Spinal cord (tissue), 10 donors: ENCODE results near the gene GDI1. TPM values are rescaled to one million over a fixed set of nuclear protein-coding genes. Genes with fewer than 3 reads are reported as not detected.
"Not testable (repeated sequence)": the region's sequence is repeated elsewhere in the genome, so short reads cannot be mapped to it uniquely, and the experiment has no call there.

Experiments
- DNase-seq, 6 donors: peaks; one replicate each; pipeline versions ENCODE4 v3.0.0 to v3.0.0-alpha.2; 2013 to 2015; ENCODE audit warnings: low spot score in 6 of 6, low read depth in 4 of 6
- H3K27ac ChIP-seq: one replicate; pipeline ENCODE4 v1.5.1; 2013; ENCODE audit warnings: low read depth, low read length, control low read depth
- H3K27me3 ChIP-seq: one replicate; pipeline ENCODE4 v1.6.1; 2013; ENCODE audit warnings: low read length; ENCODE audit not compliant: control insufficient read depth, insufficient read depth
- H3K36me3 ChIP-seq: one replicate; pipeline ENCODE4 v1.6.1; 2013; ENCODE audit warnings: low read length; ENCODE audit not compliant: control insufficient read depth, insufficient read depth
- H3K4me1 ChIP-seq: one replicate; pipeline ENCODE4 v1.6.1; 2013; ENCODE audit warnings: low read length; ENCODE audit not compliant: control insufficient read depth, insufficient read depth
- H3K4me3 ChIP-seq: one replicate; pipeline ENCODE4 v1.5.1; 2013; ENCODE audit warnings: low read depth, low read length, control low read depth
- H3K9me3 ChIP-seq: one replicate; pipeline ENCODE4 v1.6.1; 2013; ENCODE audit warnings: low read length; ENCODE audit not compliant: control insufficient read depth, insufficient read depth
- WGBS: methylation state at CpG from one replicate; pipeline ENCODE4 v1.1.5; 2013; ENCODE audit warnings: missing lambda C conversion rate; ENCODE audit not compliant: insufficient coverage; 5-methylcytosine and 5-hydroxymethylcytosine counted together
- long read RNA-seq, 4 donors: transcript quantifications; one replicate each; lab custom pipeline, GENCODE V29; 2026
- polyA plus RNA-seq, 2 donors: library from polyadenylated mRNA; unstranded; fragments of 120-200 nt; gene quantifications; one replicate each; pipeline ENCODE4 v1.2.1, GENCODE V29; 2013; ENCODE audit not compliant: insufficient read length in 2 of 2
- total RNA-seq, 2 donors: library from RNA; depleted of rRNA in 1 of 2; stranded (reverse); fragments of 120-200 nt in 1 of 2; fragments of >200 nt in 1 of 2; gene quantifications; one replicate each; pipeline versions ENCODE4 v1.2.3 to v1.2.4, GENCODE V29; 2013 to 2014
- donor health status: healthy.

The GDI1 gene
- total RNA-seq (100 to 1,000 TPM; 185 to 194 TPM), polyA plus RNA-seq (100 to 1,000 TPM; 674 to 688 TPM)
- long read RNA-seq, donor 1, transcript GDI1-206 (3 exons, 754 nt): minor isoform, 11 of 1,103 reads
- long read RNA-seq, donor 1, transcript GDI1-211 (5 exons, 1,014 nt): minor isoform, 21 of 1,103 reads
- long read RNA-seq, donor 1, transcript GDI1-204 (11 exons, 2,474 nt): major isoform, 215 of 1,103 reads
- long read RNA-seq, donor 1, transcript GDI1-207 (4 exons, 2,417 nt): minor isoform, 10 of 1,103 reads
- long read RNA-seq, donor 1, partial matches to known transcripts: 819 of 1,103 reads
- long read RNA-seq, donor 1, other reads (novel, unspliced or antisense): 23 of 1,103 reads
- long read RNA-seq, donor 2, transcript GDI1-207 (4 exons, 2,417 nt): minor isoform, 12 of 403 reads
- long read RNA-seq, donor 2, transcript GDI1-211 (5 exons, 1,014 nt): minor isoform, 22 of 403 reads
- long read RNA-seq, donor 2, transcript GDI1-206 (3 exons, 754 nt): minor isoform, 13 of 403 reads
- long read RNA-seq, donor 2, transcript GDI1-204 (11 exons, 2,474 nt): major isoform, 42 of 403 reads
- long read RNA-seq, donor 2, partial matches to known transcripts: 309 of 403 reads
- long read RNA-seq, donor 2, other reads (novel, unspliced or antisense): 0 of 403 reads
- long read RNA-seq, donor 3, transcript GDI1-204 (11 exons, 2,474 nt): major isoform, 44 of 196 reads
- long read RNA-seq, donor 3, transcript GDI1-211 (5 exons, 1,014 nt): minor isoform, 11 of 196 reads
- long read RNA-seq, donor 3, transcript GDI1-206 (3 exons, 754 nt): minor isoform, 11 of 196 reads
- long read RNA-seq, donor 3, transcript GDI1-207 (4 exons, 2,417 nt): minor isoform, 20 of 196 reads
- long read RNA-seq, donor 3, partial matches to known transcripts: 100 of 196 reads
- long read RNA-seq, donor 3, other reads (novel, unspliced or antisense): 0 of 196 reads
- long read RNA-seq, donor 4, transcript GDI1-211 (5 exons, 1,014 nt): minor isoform, 9 of 83 reads
- long read RNA-seq, donor 4, transcript GDI1-207 (4 exons, 2,417 nt): minor isoform, 7 of 83 reads
- long read RNA-seq, donor 4, transcript GDI1-204 (11 exons, 2,474 nt): major isoform, 22 of 83 reads
- long read RNA-seq, donor 4, transcript GDI1-206 (3 exons, 754 nt): minor isoform, 5 of 83 reads
- long read RNA-seq, donor 4, partial matches to known transcripts: 25 of 83 reads
- long read RNA-seq, donor 4, other reads (novel, unspliced or antisense): 9 of 83 reads

DNA sequence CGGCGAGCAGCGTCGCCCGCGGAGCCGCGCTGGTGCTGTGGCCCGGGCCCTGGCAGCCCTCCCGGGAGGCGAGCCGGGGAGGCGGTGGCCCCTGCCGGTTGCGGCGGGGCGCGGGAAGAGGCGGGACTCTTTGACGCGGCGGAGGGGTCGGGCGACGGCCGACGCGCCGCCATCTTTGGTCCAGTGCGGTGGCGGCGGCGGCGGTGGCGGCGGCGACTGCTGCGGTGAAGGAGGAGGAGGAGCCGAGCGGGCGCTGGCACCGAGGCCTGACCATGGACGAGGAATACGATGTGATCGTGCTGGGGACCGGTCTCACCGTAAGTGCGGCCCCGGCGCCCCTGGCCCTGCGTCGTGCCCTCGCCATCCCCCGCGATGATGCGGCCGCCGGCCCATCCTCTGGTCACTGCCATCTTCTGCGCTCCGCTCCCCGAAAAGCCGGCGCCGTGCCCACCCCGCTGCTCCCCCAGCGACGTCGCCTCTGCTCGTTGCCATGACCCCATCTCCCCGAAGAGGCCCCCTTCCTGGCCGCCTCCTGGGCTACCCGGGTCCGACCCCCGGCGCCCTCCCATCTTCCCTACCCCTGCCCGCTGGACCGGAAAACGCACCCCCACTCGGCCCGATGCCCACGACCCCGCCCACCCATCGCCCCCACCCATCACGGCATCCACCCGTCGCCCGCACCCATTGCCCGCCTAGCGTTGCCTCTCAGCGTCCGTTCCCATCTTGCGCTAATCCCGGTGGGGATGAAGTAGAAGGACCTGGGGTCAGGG is at the start of gene GDI1:
GDI1 (plus strand) TSS at position 172 of the 770 bp plus-strand sequence; CDS start at position 273, 101 bp downstream.
- peaks cover 71% of the 10 kb centered on the region for H3K36me3 ChIP-seq
- peak in 2 of 6 donors; percentile 34 to 77 for DNase-seq
- peaks cover 3% of the 10 kb centered on the region for H3K9me3 ChIP-seq
- peaks cover 37% of the 10 kb centered on the region for H3K4me1 ChIP-seq
- H3K4me3 ChIP-seq: peak within 1 kb of the TSS; percentile 57
- WGBS: 21% methylated on average over 82 of the region's 93 CpGs
- peak within 1 kb of the TSS; percentile 79 for H3K27ac ChIP-seq
- H3K27me3 ChIP-seq: no peaks in the 10 kb centered on the region

DNA sequence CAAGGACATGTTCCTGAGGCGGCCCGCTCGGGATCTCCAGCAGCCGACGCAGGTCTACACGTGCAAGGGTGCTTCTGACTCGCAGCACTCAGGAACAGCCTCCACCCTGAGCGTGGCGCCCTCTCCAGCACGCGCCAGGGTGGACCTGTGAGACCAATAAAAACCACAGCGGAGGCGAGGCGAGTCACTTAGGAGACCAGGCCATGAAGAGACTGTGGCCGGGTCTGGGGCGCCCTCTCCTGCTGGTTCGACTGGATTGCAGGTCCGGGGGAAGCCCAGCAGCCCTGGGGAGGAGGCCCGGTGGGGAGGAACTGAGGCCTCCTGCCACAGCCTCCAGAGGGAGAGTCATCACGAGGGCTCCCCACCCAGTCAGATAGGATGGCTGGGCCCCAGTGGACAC is 48.9 kb upstream of the GDI1 start:
- not testable (repeated sequence) for DNase-seq, H3K4me3 ChIP-seq, H3K9me3 ChIP-seq, H3K27me3 ChIP-seq, H3K4me1 ChIP-seq, H3K27ac ChIP-seq, H3K36me3 ChIP-seq
- WGBS: no CpG with 5 or more reads among the region's 20 CpGs

DNA sequence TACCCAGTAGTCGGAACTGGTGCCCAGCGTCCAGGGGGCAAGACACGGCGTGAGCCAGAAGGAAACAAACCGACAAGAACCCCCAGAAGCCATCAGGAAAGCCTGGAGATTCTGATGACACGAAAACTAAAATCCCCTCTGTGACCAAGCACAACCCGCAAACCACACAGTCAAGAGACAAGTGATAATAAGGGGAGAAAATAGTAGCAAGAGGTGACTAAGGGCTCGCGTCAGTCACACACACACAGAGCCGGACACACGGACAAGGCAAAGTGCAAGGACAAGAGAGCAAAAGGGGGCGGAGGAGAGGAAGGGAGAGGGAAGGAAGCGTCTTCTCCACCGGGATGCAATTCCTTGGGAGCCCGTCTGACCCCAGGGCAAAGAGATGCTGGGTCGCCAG is 48.3 kb upstream of the GDI1 start:
- not testable (repeated sequence) for DNase-seq, H3K4me1 ChIP-seq, H3K27ac ChIP-seq, H3K36me3 ChIP-seq, H3K9me3 ChIP-seq, H3K4me3 ChIP-seq, H3K27me3 ChIP-seq
- no CpG with 5 or more reads among the region's 16 CpGs for WGBS

DNA sequence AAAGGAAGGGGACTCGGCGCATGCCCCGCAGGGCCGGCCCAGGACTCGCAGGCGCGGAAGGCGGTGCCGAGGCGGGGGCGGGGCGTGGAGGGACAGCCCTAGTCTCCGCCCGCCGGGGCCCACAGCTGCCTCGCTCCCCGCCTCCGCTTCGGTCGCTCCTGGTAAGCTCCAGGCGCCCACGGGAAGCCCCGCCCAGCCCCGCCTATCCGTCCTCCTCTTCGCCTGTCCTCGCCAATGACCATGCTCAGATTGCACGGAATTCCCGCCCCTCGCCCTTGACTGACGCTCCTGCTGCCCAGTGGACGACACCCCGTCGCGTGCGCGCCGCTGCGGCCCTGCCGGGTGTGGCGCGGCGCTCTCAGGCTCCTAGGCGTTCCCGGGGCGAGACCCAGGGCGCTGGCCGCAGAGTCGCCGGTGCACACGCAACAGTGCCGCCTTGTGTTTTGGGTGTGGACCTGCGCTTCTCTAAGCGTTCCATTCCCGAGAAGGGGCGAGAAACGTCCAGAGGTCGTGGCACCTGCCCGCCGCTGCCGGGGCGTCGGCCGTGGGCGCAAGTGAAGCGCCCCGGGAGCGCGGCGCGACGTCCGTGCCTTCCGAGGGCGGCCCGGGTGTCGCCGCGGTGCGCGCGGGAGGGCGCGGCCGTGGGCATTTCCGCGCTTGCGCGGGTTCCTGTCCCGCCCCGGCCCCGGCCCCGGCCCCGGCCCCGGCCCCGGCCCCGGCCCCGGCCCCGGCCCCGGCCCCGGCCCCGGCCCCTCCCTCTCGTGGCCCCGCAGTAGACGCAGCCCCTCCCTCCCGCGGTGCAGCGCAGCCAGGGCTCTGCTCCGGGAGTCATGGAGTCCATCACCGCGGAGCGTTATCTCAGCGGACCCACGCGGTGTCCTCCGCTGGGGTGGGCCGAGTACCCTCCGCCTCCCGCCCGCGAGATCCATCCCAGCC is 46.9 kb upstream of the GDI1 start:
- H3K9me3 ChIP-seq, H3K4me1 ChIP-seq, H3K4me3 ChIP-seq, DNase-seq, H3K27me3 ChIP-seq, H3K36me3 ChIP-seq, H3K27ac ChIP-seq: not testable (repeated sequence)
- WGBS: no CpG with 5 or more reads among the region's 121 CpGs

DNA sequence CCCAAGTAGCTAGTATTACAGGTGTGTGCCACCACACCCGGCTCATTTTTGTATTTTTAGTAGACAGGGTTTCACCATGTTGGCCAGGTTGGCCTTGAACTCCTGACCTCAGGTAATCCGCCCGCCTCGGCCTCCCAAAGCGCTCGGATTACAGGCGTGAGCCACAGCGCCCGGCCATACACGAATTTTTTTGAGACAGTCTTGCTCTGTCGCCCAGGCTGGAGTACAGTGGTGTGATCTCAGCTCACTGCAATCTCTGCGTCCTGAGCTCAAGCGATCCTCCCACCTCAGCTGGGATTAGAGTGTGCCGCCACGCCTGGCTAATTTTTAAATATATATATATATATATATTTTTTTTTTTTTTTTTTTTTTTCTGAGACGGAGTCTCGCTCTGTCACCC is 40.6 kb upstream of the GDI1 start:
- DNase-seq, H3K27ac ChIP-seq: not testable (repeated sequence)
- WGBS: 90% methylated on average over 12 of the region's 17 CpGs

DNA sequence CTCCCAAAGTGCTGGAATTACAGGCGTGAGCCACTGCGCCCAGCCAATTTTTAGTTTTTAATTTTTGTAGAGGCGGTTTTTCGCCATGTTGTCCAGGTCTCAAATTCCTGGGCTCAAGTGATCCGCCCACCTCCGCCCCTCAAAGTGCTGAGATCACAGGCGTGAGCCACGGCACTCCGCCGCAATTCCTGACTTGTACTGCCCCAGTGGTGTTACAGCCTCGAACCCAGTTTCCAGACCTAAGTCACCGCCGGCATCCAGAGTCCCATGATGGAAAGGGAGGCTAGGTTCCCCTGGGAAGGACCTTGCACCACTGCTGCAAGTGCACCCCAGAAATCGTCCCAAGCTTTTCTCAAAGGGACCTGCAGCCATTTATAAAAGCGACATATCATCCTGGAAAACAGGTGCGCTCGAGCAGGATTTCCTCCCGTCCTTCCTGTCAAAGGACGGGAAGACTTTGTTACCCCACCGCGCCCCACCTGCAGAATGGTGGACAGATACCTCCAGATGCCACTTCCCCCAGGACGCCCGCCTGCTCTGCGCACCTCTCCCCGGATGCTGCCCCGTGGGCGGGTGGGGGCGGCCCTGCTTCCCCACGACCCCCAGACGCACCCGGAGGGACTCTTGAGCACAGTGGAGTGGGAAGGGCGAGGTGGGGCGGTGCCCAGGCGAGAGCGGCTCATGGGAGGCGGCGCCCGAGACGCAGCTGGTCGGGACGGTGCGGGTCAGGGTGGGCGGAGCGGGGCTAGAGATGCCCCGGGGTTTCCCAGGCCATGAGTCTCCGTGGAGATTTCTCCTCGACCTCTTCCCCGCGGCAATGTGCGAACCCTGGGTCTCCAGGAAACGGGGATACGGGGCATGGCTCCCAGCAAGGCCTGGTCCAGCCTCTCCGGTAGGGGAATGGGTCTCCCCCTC is 39.7 kb upstream of the GDI1 start:
- Histone ChIP-seq H3K27me3 (no peaks in the 10 kb centered on the region), H3K4me3 (peak overlapping the region; percentile 96), H3K9me3 (no peaks in the 10 kb centered on the region), H3K4me1 (peaks cover 24% of the 10 kb centered on the region), H3K36me3 (peaks cover 16% of the 10 kb centered on the region), H3K27ac (peak overlapping the region; percentile 98)
- 36% methylated on average over 51 of the region's 53 CpGs for WGBS
- DNase-seq: peak in 2 of 6 donors; percentile 72 to 77

More for the DNA sequence above, 40.6 kb upstream of the GDI1 start:
- Histone ChIP-seq H3K4me1 (peaks cover 24% of the 10 kb centered on the region), H3K36me3 (peaks cover 15% of the 10 kb centered on the region)
- H3K4me3 ChIP-seq, H3K9me3 ChIP-seq, H3K27me3 ChIP-seq: not testable (repeated sequence)

DNA sequence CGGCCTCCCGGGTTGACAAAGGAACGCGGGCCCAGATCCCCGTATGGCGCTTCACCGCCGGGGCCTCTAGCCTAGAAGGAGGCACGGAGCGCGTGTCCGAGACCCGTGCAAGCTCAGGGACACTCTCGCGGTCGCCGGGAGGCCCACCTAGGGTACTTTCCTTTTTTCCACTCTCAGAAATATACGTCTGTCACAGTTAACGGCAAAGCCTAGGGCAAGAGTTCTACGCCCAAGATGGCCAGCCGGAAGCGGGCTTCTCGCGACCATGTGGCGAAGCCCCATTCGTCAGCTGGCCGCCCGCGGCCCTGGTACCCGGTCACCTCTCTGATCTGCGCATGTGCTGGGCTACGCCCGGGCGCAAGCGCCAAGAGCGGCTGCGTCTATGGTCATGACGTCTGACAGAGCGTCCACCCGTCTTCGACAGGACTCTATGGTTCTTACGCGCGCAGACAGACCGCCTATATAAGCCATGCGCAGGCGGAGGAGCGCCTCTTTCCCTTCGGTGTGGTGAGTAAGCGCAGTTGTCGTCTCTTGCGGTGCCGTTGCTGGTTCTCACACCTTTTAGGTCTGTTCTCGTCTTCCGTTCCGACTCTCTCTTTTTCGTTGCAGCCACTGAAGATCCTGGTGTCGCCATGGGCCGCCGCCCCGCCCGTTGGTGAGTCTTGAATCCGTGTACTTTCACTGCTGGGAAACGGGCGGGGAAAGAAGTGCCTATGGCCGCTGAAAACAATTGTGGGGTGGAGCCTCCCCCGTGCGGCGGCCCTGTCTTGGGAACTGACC is 38.9 kb upstream of the GDI1 start, which contains the start of gene RPL10:
RPL10 (plus strand) TSS at position 490 of the 780 bp plus-strand sequence; CDS start at position 633, 143 bp downstream.
- Histone ChIP-seq H3K27me3 (no peaks in the 10 kb centered on the region), H3K27ac (peak within 1 kb of the TSS; percentile 98), H3K9me3 (no peaks in the 10 kb centered on the region), H3K4me3 (peak within 1 kb of the TSS; percentile 96), H3K36me3 (peaks cover 21% of the 10 kb centered on the region), H3K4me1 (peaks cover 24% of the 10 kb centered on the region)
- peak in 4 of 6 donors; percentile 80 to 98 (median 93) for DNase-seq
- 36% methylated on average over 69 of the region's 69 CpGs for WGBS
